HEK293 (cell line): ENCODE data around the gene NT5DC2.
A peak's percentile ranks its signal among the peaks of the same experiment; 100 is the strongest.

Experiments used
- GLIS1 ChIP-seq: fragments of 450-650 bp; formaldehyde crosslinking; IDR thresholded peaks from 2 replicates; pipeline ENCODE4 v1.5.1; 2016; ENCODE audit warnings: missing biosample characterization, missing genetic modification characterization
- HOXC10 ChIP-seq: sonication (generic); formaldehyde crosslinking; IDR thresholded peaks from 2 replicates; pipeline ENCODE4 v1.8.1; 2023; ENCODE audit warnings: mild to moderate bottlenecking, missing genetic modification reagents
- OSR2 ChIP-seq: fragments of 450-650 bp; formaldehyde crosslinking; IDR thresholded peaks from 2 replicates; pipeline ENCODE4 v1.5.1; 2016; ENCODE audit warnings: missing biosample characterization, missing genetic modification characterization
- PRDM1 ChIP-seq: fragments of 450-650 bp; formaldehyde crosslinking; IDR thresholded peaks from 2 replicates; pipeline ENCODE4; 2016; ENCODE audit warnings: missing biosample characterization, missing genetic modification characterization
- RBAK ChIP-seq: fragments of 450-650 bp; formaldehyde crosslinking; IDR thresholded peaks from 2 replicates; pipeline ENCODE4 v1.5.1; 2016; ENCODE audit warnings: missing biosample characterization, missing genetic modification characterization
- SP2 ChIP-seq: fragments of 450-650 bp; formaldehyde crosslinking; IDR thresholded peaks from 2 replicates; pipeline ENCODE4 v1.5.1; 2016; ENCODE audit warnings: missing biosample characterization, missing genetic modification characterization
- ZNF221 ChIP-seq: fragments of 450-650 bp; formaldehyde crosslinking; IDR thresholded peaks from 2 replicates; pipeline ENCODE4 v1.5.1; 2017; ENCODE audit warnings: missing biosample characterization, missing genetic modification characterization, borderline replicate concordance
- ZNF266 ChIP-seq: fragments of 450-650 bp; formaldehyde crosslinking; IDR thresholded peaks from 2 replicates; pipeline ENCODE4 v1.5.1; 2016; ENCODE audit warnings: missing biosample characterization, missing genetic modification characterization, low read depth
- ZNF274 ChIP-seq, 2 experiments: fragments of 200-500 bp in 1 of 2; fragments of 450-650 bp in 1 of 2; sonication (Bioruptor generic) in 1 of 2; formaldehyde crosslinking in 1 of 2; IDR thresholded peaks; 2 replicates each; pipeline versions ENCODE4 v1.5.1 to v1.6.1; 2014 to 2016; ENCODE audit warnings: borderline replicate concordance in 1 of 2, inconsistent platforms in 1 of 2, low read length in 1 of 2, missing biosample characterization in 1 of 2, missing genetic modification characterization in 1 of 2
- ZNF354C ChIP-seq: fragments of 450-650 bp; formaldehyde crosslinking; IDR thresholded peaks from 2 replicates; pipeline ENCODE4 v1.5.1; 2016; ENCODE audit warnings: missing biosample characterization, missing genetic modification characterization, low read depth, borderline replicate concordance
- ZNF37A ChIP-seq: fragments of 450-650 bp; IDR thresholded peaks from 2 replicates; pipeline ENCODE4 v1.5.1; 2018; ENCODE audit warnings: missing biosample characterization, missing genetic modification characterization
- ZNF404 ChIP-seq: fragments of 450-650 bp; formaldehyde crosslinking; IDR thresholded peaks from 2 replicates; pipeline ENCODE4 v1.5.1; 2017; ENCODE audit warnings: missing biosample characterization, missing genetic modification characterization
- ZNF423 ChIP-seq: fragments of 450-650 bp; formaldehyde crosslinking; IDR thresholded peaks from 2 replicates; pipeline ENCODE4 v1.5.1; 2016; ENCODE audit warnings: missing biosample characterization, missing genetic modification characterization
- ZNF433 ChIP-seq: fragments of 450-650 bp; formaldehyde crosslinking; IDR thresholded peaks from 2 replicates; pipeline ENCODE4 v1.5.1; 2016; ENCODE audit warnings: missing biosample characterization, missing genetic modification characterization, low read depth
- ZNF501 ChIP-seq: fragments of 450-650 bp; formaldehyde crosslinking; IDR thresholded peaks from 2 replicates; pipeline ENCODE4 v1.5.1; 2016; ENCODE audit warnings: missing biosample characterization, missing genetic modification characterization
- ZNF777 ChIP-seq: fragments of 450-650 bp; formaldehyde crosslinking; IDR thresholded peaks from 2 replicates; pipeline ENCODE4 v1.5.1; 2017; ENCODE audit warnings: missing biosample characterization, missing genetic modification characterization, borderline replicate concordance
- TF ChIP-seq, protein P1 (sequence below): fragments of 450-650 bp; formaldehyde crosslinking; IDR thresholded peaks from 2 replicates; pipeline ENCODE4 v1.5.1; 2016; ENCODE audit warnings: missing biosample characterization, missing genetic modification characterization
- TF ChIP-seq, protein P2 (sequence below): fragments of 450-650 bp; formaldehyde crosslinking; IDR thresholded peaks from 2 replicates; pipeline ENCODE4 v1.5.1; 2016; ENCODE audit warnings: missing biosample characterization, missing genetic modification characterization, borderline replicate concordance
- TF ChIP-seq, protein P3 (sequence below): fragments of 450-650 bp; formaldehyde crosslinking; IDR thresholded peaks from 2 replicates; pipeline ENCODE4 v1.5.1; 2016; ENCODE audit warnings: missing biosample characterization, missing genetic modification characterization
- TF ChIP-seq, protein P4 (sequence below): fragments of 450-650 bp; formaldehyde crosslinking; IDR thresholded peaks from 2 replicates; pipeline ENCODE4 v1.5.1; 2016; ENCODE audit warnings: missing biosample characterization, missing genetic modification characterization
- TF ChIP-seq, protein P5 (sequence below): fragments of 450-650 bp; formaldehyde crosslinking; IDR thresholded peaks from 2 replicates; pipeline ENCODE4 v1.5.0; 2017; ENCODE audit warnings: missing biosample characterization, missing genetic modification characterization, borderline replicate concordance
- TF ChIP-seq, protein P6 (sequence below): fragments of 450-650 bp; formaldehyde crosslinking; optimal IDR thresholded peaks from 2 replicates; pipeline ENCODE3; 2016; ENCODE audit warnings: missing biosample characterization, mild to moderate bottlenecking, missing genetic modification characterization
- TF ChIP-seq, protein P7 (sequence below): fragments of 450-650 bp; formaldehyde crosslinking; IDR thresholded peaks from 2 replicates; pipeline ENCODE4 v1.5.1; 2016; ENCODE audit warnings: missing biosample characterization, missing genetic modification characterization

The NT5DC2 gene

DNA sequence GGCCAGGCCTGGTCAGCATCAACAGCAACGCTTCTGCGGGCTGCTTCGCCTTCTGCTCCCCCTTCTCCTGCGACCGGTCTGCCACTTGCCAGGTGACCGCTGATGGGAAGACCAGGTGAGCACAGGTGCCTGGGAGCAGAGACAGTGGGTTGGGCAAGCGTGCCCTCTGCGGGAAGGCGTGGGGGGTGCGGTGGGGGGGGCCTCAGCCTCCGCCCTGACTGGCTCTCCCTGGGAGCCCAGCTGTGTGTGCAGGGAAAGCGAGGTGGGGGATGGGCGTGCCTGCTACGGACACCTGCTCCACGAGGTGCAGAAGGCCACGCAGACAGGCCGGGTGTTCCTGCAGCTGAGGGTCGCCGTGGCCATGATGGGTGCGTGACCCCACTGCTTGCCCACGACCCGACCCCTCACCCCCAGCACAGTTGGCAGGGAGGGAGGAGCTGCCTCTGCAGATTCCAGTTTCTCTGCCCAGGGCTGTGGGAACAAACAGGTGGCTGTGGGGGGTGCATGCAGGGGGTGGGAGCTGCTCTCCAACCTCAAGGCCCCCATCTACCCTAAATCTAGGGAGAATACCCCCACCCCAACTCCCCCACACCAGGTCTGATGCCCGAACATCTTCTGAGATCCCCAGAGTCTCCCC lies 29.8 kb downstream of the NT5DC2 start (continued):
- TF ChIP-seq, protein P1, sequence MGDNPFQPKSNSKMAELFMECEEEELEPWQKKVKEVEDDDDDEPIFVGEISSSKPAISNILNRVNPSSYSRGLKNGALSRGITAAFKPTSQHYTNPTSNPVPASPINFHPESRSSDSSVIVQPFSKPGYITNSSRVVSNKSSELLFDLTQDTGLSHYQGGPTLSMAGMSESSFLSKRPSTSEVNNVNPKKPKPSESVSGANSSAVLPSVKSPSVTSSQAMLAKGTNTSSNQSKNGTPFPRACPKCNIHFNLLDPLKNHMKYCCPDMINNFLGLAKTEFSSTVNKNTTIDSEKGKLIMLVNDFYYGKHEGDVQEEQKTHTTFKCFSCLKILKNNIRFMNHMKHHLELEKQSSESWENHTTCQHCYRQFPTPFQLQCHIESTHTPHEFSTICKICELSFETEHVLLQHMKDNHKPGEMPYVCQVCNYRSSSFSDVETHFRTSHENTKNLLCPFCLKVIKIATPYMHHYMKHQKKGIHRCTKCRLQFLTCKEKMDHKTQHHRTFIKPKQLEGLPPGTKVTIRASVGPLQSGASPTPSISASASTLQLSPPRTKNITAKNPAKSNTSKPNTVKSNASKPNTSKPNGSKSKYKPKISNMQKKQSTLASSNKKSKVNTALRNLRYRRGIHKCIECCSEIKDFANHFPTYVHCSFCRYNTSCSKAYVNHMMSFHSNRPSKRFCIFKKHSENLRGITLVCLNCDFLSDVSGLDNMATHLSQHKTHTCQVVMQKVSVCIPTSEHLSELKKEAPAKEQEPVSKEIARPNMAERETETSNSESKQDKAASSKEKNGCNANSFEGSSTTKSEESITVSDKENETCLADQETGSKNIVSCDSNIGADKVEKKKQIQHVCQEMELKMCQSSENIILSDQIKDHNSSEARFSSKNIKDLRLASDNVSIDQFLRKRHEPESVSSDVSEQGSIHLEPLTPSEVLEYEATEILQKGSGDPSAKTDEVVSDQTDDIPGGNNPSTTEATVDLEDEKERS, result no peak
- TF ChIP-seq ZNF777 (tag by site-specific recombination) (no peak), ZNF266 (tag by site-specific recombination) (no peak), ZNF37A (tag by site-specific recombination) (no peak), SP2 (tag by site-specific recombination) (no peak), ZNF274 (IDR thresholded peaks at IDR 0.05; ENCODE audit: low read length) (no peak), ZNF274 (tag by site-specific recombination; IDR thresholded peaks at IDR 0.05; ENCODE audit: borderline replicate concordance) (no peak), ZNF501 (no peak), ZNF354C (tag by site-specific recombination) (no peak), ZNF423 (tag by site-specific recombination) (no peak), GLIS1 (tag by site-specific recombination) (peak; percentile 77), RBAK (no peak), PRDM1 (tag by site-specific recombination) (no peak), ZNF221 (no peak), HOXC10 (no peak), OSR2 (tag by site-specific recombination) (no peak), ZNF433 (tag by site-specific recombination) (no peak), ZNF404 (tag by site-specific recombination) (no peak)
- TF ChIP-seq, protein P2, sequence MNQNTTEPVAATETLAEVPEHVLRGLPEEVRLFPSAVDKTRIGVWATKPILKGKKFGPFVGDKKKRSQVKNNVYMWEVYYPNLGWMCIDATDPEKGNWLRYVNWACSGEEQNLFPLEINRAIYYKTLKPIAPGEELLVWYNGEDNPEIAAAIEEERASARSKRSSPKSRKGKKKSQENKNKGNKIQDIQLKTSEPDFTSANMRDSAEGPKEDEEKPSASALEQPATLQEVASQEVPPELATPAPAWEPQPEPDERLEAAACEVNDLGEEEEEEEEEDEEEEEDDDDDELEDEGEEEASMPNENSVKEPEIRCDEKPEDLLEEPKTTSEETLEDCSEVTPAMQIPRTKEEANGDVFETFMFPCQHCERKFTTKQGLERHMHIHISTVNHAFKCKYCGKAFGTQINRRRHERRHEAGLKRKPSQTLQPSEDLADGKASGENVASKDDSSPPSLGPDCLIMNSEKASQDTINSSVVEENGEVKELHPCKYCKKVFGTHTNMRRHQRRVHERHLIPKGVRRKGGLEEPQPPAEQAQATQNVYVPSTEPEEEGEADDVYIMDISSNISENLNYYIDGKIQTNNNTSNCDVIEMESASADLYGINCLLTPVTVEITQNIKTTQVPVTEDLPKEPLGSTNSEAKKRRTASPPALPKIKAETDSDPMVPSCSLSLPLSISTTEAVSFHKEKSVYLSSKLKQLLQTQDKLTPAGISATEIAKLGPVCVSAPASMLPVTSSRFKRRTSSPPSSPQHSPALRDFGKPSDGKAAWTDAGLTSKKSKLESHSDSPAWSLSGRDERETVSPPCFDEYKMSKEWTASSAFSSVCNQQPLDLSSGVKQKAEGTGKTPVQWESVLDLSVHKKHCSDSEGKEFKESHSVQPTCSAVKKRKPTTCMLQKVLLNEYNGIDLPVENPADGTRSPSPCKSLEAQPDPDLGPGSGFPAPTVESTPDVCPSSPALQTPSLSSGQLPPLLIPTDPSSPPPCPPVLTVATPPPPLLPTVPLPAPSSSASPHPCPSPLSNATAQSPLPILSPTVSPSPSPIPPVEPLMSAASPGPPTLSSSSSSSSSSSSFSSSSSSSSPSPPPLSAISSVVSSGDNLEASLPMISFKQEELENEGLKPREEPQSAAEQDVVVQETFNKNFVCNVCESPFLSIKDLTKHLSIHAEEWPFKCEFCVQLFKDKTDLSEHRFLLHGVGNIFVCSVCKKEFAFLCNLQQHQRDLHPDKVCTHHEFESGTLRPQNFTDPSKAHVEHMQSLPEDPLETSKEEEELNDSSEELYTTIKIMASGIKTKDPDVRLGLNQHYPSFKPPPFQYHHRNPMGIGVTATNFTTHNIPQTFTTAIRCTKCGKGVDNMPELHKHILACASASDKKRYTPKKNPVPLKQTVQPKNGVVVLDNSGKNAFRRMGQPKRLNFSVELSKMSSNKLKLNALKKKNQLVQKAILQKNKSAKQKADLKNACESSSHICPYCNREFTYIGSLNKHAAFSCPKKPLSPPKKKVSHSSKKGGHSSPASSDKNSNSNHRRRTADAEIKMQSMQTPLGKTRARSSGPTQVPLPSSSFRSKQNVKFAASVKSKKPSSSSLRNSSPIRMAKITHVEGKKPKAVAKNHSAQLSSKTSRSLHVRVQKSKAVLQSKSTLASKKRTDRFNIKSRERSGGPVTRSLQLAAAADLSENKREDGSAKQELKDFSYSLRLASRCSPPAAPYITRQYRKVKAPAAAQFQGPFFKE (tag by site-specific recombination), result no peak
- TF ChIP-seq, protein P3, sequence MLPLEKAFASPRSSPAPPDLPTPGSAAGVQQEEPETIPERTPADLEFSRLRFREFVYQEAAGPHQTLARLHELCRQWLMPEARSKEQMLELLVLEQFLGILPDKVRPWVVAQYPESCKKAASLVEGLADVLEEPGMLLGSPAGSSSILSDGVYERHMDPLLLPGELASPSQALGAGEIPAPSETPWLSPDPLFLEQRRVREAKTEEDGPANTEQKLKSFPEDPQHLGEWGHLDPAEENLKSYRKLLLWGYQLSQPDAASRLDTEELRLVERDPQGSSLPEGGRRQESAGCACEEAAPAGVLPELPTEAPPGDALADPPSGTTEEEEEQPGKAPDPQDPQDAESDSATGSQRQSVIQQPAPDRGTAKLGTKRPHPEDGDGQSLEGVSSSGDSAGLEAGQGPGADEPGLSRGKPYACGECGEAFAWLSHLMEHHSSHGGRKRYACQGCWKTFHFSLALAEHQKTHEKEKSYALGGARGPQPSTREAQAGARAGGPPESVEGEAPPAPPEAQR (tag by site-specific recombination), result no peak
- TF ChIP-seq, protein P4, sequence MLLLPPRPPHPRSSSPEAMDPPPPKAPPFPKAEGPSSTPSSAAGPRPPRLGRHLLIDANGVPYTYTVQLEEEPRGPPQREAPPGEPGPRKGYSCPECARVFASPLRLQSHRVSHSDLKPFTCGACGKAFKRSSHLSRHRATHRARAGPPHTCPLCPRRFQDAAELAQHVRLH (tag by site-specific recombination), result no peak
- TF ChIP-seq, protein P5, sequence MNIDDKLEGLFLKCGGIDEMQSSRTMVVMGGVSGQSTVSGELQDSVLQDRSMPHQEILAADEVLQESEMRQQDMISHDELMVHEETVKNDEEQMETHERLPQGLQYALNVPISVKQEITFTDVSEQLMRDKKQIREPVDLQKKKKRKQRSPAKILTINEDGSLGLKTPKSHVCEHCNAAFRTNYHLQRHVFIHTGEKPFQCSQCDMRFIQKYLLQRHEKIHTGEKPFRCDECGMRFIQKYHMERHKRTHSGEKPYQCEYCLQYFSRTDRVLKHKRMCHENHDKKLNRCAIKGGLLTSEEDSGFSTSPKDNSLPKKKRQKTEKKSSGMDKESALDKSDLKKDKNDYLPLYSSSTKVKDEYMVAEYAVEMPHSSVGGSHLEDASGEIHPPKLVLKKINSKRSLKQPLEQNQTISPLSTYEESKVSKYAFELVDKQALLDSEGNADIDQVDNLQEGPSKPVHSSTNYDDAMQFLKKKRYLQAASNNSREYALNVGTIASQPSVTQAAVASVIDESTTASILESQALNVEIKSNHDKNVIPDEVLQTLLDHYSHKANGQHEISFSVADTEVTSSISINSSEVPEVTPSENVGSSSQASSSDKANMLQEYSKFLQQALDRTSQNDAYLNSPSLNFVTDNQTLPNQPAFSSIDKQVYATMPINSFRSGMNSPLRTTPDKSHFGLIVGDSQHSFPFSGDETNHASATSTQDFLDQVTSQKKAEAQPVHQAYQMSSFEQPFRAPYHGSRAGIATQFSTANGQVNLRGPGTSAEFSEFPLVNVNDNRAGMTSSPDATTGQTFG (tag by site-specific recombination), result no peak
- TF ChIP-seq, protein P6, sequence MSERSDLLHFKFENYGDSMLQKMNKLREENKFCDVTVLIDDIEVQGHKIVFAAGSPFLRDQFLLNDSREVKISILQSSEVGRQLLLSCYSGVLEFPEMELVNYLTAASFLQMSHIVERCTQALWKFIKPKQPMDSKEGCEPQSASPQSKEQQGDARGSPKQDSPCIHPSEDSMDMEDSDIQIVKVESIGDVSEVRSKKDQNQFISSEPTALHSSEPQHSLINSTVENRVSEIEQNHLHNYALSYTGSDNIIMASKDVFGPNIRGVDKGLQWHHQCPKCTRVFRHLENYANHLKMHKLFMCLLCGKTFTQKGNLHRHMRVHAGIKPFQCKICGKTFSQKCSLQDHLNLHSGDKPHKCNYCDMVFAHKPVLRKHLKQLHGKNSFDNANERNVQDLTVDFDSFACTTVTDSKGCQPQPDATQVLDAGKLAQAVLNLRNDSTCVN, result no peak
- TF ChIP-seq, protein P7, sequence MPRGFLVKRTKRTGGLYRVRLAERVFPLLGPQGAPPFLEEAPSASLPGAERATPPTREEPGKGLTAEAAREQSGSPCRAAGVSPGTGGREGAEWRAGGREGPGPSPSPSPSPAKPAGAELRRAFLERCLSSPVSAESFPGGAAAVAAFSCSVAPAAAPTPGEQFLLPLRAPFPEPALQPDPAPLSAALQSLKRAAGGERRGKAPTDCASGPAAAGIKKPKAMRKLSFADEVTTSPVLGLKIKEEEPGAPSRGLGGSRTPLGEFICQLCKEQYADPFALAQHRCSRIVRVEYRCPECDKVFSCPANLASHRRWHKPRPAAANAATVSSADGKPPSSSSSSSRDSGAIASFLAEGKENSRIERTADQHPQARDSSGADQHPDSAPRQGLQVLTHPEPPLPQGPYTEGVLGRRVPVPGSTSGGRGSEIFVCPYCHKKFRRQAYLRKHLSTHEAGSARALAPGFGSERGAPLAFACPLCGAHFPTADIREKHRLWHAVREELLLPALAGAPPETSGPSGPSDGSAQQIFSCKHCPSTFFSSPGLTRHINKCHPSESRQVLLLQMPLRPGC (tag by site-specific recombination), result no peak
